HG03571 (cell line): ENCODE measurements around the gene GPRIN1.

ENCODE experiments used
- ATAC-seq: cut with Tn5 transposase; IDR thresholded peaks from one replicate; pipeline ENCODE4 v1.9.1; 2021; ENCODE audit not compliant: unreplicated experiment

The GPRIN1 gene

DNA sequence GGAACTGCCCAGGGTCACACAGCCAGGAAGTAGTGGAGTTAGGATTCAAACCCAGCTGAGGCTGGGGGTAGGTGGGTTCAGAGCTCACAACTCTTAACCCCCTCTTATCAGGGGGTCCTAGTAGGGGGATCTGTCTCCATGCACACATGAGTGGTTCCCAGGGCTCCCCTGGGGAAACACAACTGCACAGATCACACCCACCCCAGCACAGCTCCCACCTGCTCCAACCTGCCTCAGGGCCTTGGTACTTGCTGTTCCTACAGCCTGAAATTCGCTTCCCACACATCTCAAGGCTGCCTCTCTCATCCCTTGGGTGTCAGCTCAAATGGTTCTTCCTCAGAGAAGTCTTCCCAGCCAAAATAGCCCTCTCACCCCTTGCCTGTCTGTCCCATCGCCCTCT is 15.6 kb upstream of the GPRIN1 start:
- ATAC-seq: no peak

DNA sequence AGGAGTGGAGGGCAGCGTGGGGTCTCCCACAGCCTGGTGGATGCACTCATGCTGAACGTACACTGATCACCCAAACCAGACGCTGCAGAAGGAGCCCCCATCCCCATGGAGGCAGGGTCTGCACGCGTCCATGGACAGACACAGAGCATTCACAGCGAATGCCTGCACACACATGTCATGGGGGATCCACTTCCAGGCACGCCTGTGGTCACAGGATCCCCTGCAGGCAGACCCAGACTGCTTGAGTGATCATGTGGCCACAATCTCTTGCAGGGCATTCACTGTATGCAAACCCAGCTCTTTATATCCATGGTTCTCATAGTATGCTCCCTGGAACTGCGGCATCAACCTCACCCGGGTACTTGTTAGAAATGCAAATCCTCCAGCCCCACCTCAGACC is 15.0 kb upstream of the GPRIN1 start:
- ATAC-seq: no peak

DNA sequence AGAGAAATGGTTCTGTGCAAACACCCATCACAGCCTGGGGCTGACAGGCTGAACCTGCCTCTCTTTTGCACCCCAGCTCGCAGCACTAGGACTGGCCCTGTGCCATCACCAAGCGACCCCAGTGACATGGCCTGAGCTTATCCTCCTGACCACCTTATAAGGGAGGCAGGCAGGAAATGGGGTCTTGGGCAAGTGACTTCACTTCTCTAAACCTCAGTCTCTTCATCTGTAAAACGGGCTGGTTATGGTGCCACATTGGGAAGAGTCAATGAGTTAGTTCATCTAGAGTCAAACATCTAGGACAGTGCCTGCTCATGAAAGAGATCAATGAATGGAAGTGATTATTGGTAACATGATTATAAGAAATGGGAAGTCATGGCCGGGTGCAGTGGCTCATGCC is 14.2 kb upstream of the GPRIN1 start:
- ATAC-seq: no peak

DNA sequence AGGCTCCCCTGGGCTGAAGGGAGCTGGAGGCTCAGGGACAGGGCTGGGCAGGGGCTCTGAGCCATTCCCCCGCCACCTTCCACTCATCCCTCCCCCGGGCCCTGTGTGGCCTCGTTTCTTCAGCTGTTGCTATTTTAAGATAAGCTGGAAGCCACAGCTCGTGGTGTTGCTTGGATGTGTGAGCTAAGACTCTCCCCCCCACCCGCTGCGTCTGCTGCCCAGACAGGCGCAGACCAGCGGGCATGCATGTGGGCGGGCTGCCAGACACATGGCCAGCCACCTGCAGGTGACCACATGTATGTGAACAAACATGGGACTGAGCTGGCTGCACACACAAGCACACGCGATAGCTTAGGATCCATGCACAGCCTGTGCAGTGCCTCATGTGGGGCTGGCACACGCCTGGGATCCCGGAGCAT is 11.7 kb upstream of the GPRIN1 start:
- ATAC-seq: no peak

DNA sequence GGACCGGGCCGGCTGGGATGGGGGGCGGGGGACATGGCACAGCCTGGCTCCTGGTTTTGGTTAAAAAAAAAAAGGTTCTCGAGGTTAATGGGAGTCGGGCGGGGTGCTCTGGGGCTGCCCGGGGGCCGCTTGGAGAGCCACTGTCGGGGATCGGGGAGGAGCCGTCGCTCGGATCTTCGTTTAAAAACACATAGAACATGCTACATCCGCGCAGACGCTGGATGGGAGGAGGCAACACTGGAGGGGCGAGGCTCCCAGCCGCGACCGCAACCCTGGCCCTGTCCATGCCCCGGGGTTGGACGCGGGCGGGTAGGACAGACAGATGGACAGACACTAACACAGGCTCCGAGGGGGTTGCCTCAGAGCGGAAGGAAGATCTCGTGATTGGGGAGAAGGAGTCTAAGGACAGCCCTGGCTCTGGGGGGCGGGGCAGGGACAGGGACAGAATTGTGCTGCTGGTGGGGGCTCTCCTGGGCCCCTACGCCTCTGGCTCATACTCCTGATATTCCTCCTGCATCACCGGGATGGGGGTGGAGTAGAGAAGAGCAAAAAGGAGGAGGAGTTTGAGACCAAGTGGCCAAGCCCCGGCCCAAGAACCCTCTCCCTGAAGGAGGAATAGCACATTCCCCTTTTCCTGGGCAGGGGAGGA is 10.5 kb upstream of the GPRIN1 start:
- no peak for ATAC-seq

DNA sequence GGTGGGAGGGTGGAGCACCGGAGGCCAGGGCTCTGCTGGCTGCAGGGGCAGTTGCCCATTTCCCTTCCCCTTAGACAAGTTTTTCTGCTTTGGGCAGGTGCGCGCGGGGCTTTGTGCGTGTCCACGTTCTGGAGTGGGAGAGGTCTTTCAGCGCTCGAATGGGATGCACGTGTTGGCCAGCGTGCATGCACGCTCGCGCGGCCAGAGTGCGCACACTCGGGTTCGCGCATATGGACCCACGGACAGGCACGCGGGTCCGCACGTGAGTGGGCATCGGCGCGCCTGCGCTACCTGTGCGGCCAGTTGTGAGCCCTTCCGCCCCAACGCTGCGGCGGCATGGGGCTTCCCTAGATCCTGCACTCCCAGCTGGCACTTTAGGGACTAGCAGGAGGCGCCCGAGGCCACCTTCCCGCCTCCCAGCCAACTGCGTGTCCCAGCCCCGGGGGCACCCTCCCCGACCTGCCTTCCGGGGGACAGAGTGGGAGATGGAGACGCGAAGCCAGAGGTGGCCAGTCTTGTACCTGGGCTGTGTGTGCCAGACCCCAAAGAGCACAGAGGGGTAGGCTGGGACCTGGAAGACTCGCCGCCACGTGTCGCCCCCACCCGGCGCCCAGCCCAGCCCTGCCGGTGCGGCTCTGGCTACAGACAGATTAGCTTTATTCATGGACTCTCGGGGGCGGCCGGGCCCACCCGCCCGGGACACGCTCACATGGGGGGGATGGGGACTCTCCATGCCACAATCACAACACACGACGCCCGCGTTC is 9.8 kb upstream of the GPRIN1 start:
- ATAC-seq: no peak

DNA sequence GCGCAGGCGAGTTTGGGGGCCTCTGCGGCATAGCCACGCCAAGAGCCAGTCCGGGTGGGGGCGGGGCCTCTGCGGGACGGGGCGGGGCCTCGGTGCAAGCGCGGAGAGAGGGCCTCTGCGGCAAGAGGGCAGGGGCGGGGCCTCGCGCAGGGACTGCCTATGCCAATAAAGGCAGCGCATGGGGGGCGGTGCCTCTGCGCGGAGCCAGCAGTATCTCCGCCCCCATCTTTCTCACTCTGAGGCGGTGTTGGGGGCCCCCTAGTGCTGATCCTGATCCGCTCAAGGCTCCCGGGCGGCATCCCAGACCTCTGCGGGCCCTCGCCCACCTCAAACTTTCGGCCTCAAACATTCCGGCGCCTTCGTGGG is 9.2 kb upstream of the GPRIN1 start:
- ATAC-seq: no peak

DNA sequence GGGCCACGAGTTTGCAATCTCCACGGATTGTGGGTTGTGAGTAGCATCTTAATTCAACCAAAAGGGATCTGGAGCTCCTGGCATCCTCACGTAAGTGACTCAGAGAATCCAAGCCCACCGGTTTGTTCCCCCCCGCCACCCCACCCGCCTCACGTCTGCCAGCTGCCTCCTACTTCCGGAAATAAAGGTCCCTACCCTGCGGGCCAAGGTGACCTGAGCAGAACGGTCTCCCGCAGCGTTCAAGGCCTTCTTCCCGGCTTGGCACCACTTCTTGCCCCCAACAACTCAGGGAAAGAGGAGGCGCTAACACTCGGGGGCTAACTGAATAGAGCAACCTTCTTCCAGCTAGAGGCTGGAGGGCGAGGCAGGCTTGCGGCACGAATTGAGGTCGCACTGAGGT is 8.8 kb upstream of the GPRIN1 start:
- no peak for ATAC-seq

DNA sequence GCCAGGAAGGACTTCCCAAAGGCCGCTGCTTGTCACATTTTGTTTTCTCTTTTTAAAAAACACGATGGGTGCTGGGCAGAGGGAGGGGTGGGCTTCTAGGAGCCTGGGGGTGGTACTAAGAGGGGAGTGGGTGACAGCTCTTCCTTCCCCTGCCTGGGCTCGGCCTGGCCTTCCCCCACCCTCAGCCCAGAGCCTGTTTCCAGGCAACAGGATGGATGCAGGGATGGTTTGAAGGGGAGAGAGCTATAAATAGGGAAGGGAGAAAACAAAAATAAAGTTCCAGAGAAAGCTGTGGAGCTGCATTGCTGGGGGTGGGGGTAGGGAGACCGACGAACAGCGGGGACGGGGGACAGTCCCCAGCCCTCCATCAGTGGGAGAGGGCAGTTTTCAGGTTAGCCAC is 6.6 kb upstream of the GPRIN1 start:
- no peak for ATAC-seq

DNA sequence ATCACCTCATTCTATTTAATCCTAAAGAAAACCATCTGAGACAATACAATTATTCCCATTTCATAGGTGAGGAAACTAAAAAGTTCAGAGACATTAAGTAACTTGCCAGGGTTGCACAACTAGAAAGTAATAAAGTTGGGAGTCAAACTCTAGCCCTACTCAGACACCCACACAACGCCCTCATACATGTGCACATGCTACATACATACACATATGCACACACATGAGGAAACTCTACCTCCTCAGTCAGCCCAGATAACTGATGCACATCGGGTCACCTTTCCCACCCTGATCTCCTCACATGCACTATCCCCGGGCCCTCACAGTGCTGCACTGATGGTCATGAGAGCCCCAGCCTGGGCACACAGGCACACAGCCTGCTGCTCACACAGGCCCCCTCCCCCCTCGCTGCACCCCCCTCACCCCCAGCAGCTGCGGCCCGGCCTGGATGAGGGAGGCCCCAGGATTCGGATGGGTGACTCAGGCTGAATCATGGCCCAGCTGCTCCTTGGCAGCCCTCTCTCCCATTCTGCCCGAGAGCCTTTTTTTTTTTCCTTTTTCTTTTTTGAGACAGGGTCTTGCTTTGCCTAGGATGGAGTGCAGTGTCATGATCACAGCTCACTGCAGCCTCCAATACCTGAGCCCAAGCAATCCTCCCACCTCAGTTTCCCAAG is 5.0 kb upstream of the GPRIN1 start:
- ATAC-seq: no peak

DNA sequence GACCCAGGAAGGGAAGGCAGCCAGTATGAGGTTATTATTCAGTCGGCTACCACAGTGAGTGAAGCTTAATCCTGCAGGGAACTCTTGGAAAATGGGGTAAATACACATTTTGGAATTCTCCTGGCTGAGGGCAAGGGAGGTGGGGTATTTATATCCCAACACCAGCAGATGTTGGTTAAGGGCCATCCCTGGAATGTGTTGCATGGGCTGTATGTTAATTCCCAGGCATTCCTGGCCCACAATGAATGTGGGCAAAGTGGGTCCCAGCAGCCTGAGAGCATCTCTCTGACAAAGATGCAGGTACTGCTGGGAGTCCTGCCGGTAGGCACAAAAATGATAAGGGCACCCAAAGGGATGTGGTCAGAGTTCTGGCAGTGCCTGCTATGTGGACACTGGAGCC is 2.9 kb upstream of the GPRIN1 start:
- ATAC-seq: no peak

DNA sequence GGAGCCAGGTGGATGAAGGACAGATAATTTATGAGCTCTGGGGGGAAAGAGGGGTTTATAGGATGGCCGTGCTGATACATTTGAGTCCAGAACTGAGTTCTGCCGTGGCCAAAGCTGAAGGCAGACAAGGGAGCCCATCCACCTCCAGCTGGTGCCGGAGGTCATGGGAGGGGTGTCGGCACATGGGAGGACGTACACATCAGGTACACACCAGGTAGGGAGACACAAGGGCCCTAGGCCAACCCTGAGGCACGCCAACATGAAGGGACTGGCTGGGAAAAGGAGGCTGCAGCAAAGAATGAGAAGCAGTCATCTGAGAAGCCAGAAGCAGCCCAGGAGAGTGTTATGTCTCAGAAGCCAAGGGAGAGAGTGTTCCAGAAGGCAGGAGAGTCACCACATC is 2.1 kb upstream of the GPRIN1 start:
- no peak for ATAC-seq

DNA sequence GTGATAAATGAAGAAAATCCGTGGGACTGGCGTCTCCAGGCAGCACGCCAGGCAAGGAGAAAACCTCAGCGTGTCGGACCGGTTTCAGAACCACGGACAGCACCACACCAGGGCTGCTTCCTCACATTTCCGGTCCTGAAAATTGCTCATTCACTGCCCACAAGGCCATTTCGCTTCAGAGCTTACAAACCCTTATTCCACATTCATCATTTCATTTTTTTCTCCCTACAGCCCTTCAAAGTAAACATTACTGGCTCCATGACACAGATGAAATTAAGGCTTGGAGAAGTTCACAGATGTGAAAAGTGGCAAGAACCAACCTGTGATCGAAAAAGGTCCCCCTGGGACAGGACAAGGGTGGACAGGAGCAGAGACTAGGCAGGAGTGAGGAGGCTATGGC is 1.5 kb upstream of the GPRIN1 start:
- ATAC-seq: no peak

DNA sequence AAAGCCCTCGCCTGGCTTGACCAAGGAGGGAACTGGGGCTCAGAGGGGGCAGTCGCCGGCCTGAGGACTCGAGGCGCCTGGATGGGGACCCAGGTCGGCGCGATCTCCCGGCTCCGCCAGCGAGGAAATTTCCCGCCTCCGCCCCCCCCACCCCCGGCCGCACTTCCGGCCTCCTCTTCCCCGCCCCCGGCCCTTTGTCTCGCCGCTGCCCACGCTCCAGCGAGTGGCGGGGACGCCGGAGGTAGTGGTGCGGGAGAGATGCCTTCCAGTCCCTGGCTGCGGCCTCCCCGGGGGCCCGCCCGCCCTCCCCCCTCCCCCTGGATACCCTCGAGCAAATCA is 448 bp upstream of the GPRIN1 start:
- no peak for ATAC-seq

DNA sequence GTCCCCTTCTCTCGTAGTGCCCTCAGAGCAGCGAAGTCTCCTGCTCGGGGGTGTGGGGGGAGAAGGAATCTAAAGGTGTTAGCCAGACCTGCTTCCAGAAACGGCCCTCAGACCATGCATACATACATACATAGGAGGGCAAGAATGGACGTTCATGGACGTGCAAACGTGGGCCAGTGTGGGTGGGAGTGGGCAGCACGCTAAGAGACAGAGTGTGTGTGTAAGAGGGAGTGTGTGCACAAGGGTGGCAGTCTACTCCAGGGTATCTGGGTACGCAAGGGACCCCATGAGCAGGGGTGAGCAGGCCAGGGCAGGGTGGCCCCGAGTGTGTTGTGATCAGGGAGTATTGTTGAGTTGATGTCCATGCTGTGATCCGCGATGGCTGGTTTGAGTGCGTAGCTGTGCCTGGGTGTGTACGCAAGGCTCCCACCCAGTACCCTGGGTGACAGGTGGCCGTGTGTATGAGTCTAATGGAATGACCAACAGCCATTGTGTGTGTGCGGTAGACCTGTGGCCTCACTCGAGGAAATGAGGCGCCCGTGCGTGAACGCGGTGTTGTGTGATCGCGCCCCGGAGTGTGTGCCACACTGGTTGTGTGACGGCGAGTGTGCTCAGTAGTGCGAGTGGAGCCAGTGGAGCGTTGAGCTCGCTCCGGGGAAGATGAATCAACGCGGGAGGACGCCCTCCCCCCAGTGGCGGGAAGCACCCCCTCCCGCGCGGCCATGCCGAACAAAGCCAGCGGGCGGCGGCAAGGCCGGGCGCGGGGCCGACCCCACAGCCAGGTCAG is 826 bp downstream of the GPRIN1 start:
- ATAC-seq: peak; percentile 17

DNA sequence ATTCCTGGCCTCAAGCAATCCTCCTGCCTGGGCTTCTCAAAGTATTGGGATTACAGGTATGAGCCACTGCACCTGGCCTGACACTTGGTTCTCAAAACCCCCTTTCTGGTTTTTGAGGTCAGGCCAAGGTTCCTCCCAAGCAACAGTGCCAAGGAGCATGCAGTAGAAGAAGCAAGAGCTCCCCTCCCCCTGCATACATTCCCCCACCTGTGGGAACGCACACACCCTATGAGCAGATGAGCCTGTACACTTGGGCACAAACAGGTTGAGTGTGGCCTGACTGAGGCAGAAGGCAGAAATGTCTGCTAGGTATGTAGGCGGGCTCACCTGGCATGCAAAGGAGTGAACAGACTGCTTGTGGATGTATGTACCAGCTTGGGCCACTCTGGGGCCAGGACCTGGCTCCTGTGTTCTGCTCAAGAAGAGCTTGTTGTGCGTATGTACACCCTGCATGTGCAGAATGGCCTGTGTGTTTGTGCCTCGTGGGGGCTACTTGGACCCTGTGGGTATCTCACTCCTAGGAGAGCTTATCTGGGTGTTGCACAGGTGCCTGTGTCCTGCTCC is 1.7 kb downstream of the GPRIN1 start:
- ATAC-seq: no peak

DNA sequence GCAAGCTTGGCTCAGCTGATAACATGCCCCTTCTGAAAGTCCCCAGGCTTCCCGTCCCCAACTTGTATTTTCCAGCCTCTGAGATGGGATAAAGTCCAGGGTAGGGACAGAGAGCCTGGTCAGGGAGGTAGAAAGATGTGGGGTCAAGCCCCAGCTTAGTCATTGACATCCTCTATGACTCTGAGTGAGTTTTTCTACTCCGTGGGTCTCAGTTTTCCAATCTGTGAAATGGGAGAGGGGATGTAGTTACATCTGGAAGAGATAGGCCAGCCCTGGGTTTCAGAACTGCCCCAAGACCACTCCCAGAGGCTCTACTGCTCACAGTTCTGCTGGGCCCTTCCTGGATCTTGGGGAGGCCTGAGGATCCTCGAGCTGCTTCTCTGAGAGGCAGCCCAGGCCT is 3.1 kb downstream of the GPRIN1 start:
- ATAC-seq: no peak

DNA sequence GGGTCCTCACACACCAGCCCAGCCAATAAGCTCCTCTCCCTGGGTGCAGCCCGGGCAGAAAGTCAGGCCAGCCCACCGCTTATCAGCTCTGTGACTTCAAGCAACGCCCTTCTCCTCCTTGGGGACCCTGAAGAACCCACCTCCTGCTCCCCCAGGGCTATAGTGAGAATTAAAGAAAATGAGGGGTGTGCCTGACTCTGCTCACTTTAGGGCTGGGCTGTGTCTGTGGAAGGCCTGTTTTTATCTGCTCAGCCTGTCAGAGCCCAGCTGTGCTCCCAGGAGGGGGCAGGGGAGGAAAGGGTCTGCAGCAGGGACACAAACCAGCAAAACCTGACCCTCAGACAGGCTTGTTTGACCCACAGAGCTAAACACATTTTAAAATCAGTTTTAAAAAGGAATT is 3.9 kb downstream of the GPRIN1 start:
- ATAC-seq: no peak

DNA sequence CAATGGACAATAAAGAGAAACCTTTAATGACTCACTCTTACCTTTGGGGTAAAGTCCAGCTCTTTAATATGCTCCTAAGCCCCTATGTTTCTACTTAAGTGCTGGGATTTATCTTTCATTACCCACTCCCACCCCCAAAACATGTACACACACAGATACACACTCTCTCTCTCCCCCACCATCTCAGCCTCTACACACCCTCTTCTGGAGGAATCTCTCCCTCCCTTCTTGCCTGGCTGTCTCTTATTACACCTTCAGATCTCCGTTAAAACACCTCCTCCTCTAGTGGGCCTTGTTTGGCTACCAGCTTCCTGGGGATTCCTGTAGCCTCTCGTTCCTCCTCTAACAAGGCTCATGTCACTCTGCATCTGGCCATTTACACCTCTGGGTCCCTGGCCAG is 6.9 kb downstream of the GPRIN1 start:
- ATAC-seq: no peak

DNA sequence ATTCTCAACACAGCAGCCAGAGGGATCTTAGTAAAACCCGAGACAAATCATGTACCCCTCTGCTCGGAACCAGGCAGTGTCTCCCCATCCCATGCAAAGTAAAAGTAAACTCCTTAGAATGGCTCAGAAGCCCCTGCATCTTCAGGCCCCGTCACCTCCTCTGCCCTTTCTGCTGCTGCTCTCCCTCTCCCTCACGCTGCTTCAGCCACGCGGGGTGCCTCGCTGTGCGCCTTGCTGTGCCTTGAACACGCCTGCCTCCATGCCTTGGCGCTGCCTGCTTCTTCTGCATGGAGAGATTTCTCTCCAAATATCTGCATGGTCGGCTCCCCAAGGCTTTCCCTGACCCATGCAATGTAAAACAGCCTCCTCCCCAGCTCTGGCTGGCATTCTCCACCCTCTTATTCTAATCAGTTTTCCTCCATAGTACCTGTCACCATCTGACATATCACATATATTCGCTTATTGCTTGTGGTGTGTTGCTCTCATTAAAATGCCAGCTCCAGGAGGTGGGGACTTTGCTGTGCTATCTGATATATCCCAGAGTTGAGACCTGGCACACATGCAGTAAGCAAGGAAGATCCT is 8.0 kb downstream of the GPRIN1 start:
- ATAC-seq: no peak
